ENCODE data around the gene USP54. TPM values are rescaled to one million over a fixed set of nuclear protein-coding genes. Genes with fewer than 3 reads are reported as not detected.

Gene USP54
- total RNA-seq, 5 donors from 2014 or later (not counting 1 experiment from before 2014, with no cell fraction given): 4.2 to 6.6 (median 5.5) TPM

DNA sequence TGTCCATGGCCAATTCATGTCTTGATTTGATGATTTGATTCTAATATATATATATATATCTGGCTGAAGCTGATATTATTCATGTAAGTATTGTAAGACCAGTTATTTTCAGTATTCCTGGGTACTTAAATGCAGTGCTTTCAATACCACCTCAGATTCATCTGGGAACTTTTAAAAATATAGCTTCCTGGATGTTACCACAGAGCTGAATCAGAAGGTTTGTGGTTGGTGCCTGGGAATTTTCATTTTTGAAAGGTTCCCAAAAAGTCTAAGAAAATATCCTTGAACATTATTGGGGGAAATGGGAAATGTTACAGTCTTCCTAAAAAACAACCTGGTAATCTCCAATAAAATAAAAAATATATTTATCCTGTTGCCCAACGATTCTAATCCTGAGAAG lies 84.7 kb downstream of the USP54 start:
- H3K4me1 ChIP-seq (ENCODE audit: control insufficient read depth in 1 of 2, extremely low read depth in 1 of 2, insufficient read depth in 2 of 2, low read length in 2 of 2): peaks cover under 1 to 4% of the 10 kb centered on the region in 2 experiments
- ChIA-PET POLR2A (interaction anchor here in 1 of 2 donors (0.6 kb wide), 1 partner anchor 219 kb away, joined by 3 read pairs; no protein-coding TSS in a partner anchor), CTCF (no interaction called here)
- no peaks in the 10 kb centered on the region for H3K9me3 ChIP-seq
- Mint-ChIP-seq H3K4me3 (no peak overlapping the region), H3K4me1 (peaks cover 7 to 16% (median 14%) of the 10 kb centered on the region in 3 donors), H3K36me3 (peaks cover 32% of the 10 kb centered on the region), H3K27me3 (no peaks in the 10 kb centered on the region), H3K9me3 (no peaks in the 10 kb centered on the region), H3K27ac (no peak overlapping the region)
- no peaks in the 10 kb centered on the region for H3K27me3 ChIP-seq (replicated peaks in 1 of 2; ENCODE audit: control insufficient read depth in 2 of 2, extremely low read depth in 1 of 2, insufficient read depth in 2 of 2, low read length in 1 of 2)
- peaks cover 0 to 19% of the 10 kb centered on the region in 2 donors for H3K36me3 ChIP-seq (ENCODE audit: control insufficient read depth in 2 of 2, extremely low read depth in 1 of 2, insufficient read depth in 1 of 2, low read length in 1 of 2)
- no peak for ATAC-seq (replicated peaks in 1 of 4)
- no peak for DNase-seq
- WGBS (ENCODE audit: insufficient coverage): no CpG with 5 or more reads among the region's 1 CpG
- no peak overlapping the region for H3K27ac ChIP-seq (ENCODE audit: low read length)
- no peak overlapping the region for H3K4me3 ChIP-seq (ENCODE audit: control insufficient read depth in 1 of 2, extremely low read depth in 1 of 2, low read length in 1 of 2)

DNA sequence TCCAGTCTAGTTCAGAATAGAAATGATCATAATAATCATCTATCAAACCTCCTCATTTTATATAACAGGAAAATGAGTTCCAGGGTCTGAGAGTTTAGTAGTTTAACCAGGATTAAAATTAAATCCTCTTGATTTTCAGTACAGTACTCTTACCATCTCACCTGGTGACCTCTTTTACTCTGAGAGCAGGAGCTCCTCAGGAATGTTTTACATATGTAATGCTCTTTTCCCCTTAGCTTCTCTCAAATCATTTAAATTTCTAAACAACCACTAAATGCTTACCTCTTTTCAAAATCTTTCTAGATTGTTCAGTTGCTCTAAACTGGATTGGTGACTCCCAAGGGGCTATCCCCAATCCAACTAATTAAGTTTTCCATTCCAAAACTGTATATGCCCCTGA lies 85.1 kb downstream of the USP54 start:
- Histone ChIP-seq H3K27ac (ENCODE audit: low read length) (no peak overlapping the region), H3K4me1 (ENCODE audit: control insufficient read depth in 1 of 2, extremely low read depth in 1 of 2, insufficient read depth in 2 of 2, low read length in 2 of 2) (peaks cover 4 to 5% of the 10 kb centered on the region in 2 experiments), H3K36me3 (ENCODE audit: control insufficient read depth in 2 of 2, extremely low read depth in 1 of 2, insufficient read depth in 1 of 2, low read length in 1 of 2) (peaks cover 0 to 19% of the 10 kb centered on the region in 2 donors), H3K4me3 (ENCODE audit: control insufficient read depth in 1 of 2, extremely low read depth in 1 of 2, low read length in 1 of 2) (no peak overlapping the region), H3K27me3 (replicated peaks in 1 of 2; ENCODE audit: control insufficient read depth in 2 of 2, extremely low read depth in 1 of 2, insufficient read depth in 2 of 2, low read length in 1 of 2) (no peaks in the 10 kb centered on the region), H3K9me3 (no peaks in the 10 kb centered on the region)
- ATAC-seq (replicated peaks in 1 of 4) (no peak), DNase-seq (no peak)
- Mint-ChIP-seq H3K4me3 (no peak overlapping the region), H3K36me3 (peaks cover 32% of the 10 kb centered on the region), H3K9me3 (no peaks in the 10 kb centered on the region), H3K4me1 (peaks cover 11 to 20% (median 18%) of the 10 kb centered on the region in 3 donors), H3K27me3 (no peaks in the 10 kb centered on the region), H3K27ac (no peak overlapping the region)
- CTCF ChIA-PET: no interaction called here
- POLR2A ChIA-PET: no interaction called here

DNA sequence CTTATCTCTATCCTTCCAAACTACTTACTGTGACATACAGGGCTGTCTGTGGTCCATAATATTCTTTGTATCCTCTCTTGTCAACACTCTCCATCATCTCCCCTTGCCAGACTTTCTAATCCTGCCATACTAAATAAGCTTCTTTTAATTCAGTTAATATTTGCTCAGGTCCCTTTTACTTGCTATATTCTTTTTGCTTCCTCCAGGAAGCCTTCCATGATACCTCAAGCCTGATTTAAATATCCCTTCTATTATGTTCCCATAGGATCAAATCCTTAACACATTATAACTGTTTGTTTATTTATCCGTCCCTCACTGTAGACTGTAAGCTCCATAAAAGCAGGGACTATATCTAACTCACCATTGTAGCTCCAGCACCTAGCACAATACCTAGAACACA lies 88.1 kb downstream of the USP54 start:
- DNase-seq (no peak), ATAC-seq (replicated peaks in 1 of 4) (no peak)
- H3K9me3 Mint-ChIP-seq: no peaks in the 10 kb centered on the region
- WGBS (ENCODE audit: insufficient coverage): no CpG with 5 or more reads among the region's 1 CpG
- peaks cover 32% of the 10 kb centered on the region for H3K36me3 Mint-ChIP-seq
- no peaks in the 10 kb centered on the region for H3K9me3 ChIP-seq
- H3K4me3 ChIP-seq (ENCODE audit: control insufficient read depth in 1 of 2, extremely low read depth in 1 of 2, low read length in 1 of 2): no peak overlapping the region
- CTCF ChIA-PET: no interaction called here
- POLR2A ChIA-PET: no interaction called here
- H3K4me3 Mint-ChIP-seq: no peak overlapping the region
- H3K27me3 ChIP-seq (replicated peaks in 1 of 2; ENCODE audit: control insufficient read depth in 2 of 2, extremely low read depth in 1 of 2, insufficient read depth in 2 of 2, low read length in 1 of 2): no peaks in the 10 kb centered on the region
- H3K36me3 ChIP-seq (ENCODE audit: control insufficient read depth in 2 of 2, extremely low read depth in 1 of 2, insufficient read depth in 1 of 2, low read length in 1 of 2): peaks cover 0 to 19% of the 10 kb centered on the region in 2 donors
- H3K27ac ChIP-seq (ENCODE audit: low read length): no peak overlapping the region
- peaks cover 0 to 5% of the 10 kb centered on the region in 2 experiments for H3K4me1 ChIP-seq (ENCODE audit: control insufficient read depth in 1 of 2, extremely low read depth in 1 of 2, insufficient read depth in 2 of 2, low read length in 2 of 2)
- H3K27ac Mint-ChIP-seq: no peak overlapping the region
- H3K4me1 Mint-ChIP-seq: peaks cover 16 to 26% (median 24%) of the 10 kb centered on the region in 3 donors
- no peaks in the 10 kb centered on the region for H3K27me3 Mint-ChIP-seq

DNA sequence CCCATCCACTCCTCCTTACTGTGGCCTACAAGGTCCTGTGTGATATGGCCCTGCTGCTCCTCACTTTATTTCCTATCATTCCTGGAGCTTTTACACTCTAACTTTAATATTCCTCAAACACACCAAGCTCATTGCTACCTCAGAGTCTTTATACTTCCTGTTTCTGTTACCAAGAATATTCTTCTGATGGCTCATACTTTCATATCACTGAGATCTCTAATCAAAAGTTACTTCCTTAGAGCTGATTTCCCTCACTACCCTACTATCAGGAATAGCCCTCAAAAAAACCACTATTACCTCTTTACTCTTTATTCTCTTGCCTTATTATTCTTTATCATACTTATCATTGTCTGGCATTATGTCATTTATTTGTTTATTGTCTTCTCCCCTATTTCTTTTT lies 89.5 kb downstream of the USP54 start:
- peaks cover 25 to 38% (median 36%) of the 10 kb centered on the region in 3 donors for H3K4me1 Mint-ChIP-seq
- Histone ChIP-seq H3K27ac (ENCODE audit: low read length) (peak overlapping the region; percentile 13), H3K27me3 (replicated peaks in 1 of 2; ENCODE audit: control insufficient read depth in 2 of 2, extremely low read depth in 1 of 2, insufficient read depth in 2 of 2, low read length in 1 of 2) (no peaks in the 10 kb centered on the region), H3K9me3 (no peaks in the 10 kb centered on the region), H3K36me3 (ENCODE audit: control insufficient read depth in 2 of 2, extremely low read depth in 1 of 2, insufficient read depth in 1 of 2, low read length in 1 of 2) (peaks cover 0 to 19% of the 10 kb centered on the region in 2 donors), H3K4me3 (ENCODE audit: control insufficient read depth in 1 of 2, extremely low read depth in 1 of 2, low read length in 1 of 2) (no peak overlapping the region), H3K4me1 (ENCODE audit: control insufficient read depth in 1 of 2, extremely low read depth in 1 of 2, insufficient read depth in 2 of 2, low read length in 2 of 2) (peaks cover 4 to 5% of the 10 kb centered on the region in 2 experiments)
- ChIA-PET POLR2A (no interaction called here), CTCF (no interaction called here)
- ATAC-seq (replicated peaks in 1 of 4) (peak in 2 of 4 experiments; percentile 32 to 33), DNase-seq (no peak)
- peak overlapping the region; percentile 64 to 78 for H3K27ac Mint-ChIP-seq
- H3K4me3 Mint-ChIP-seq: peak overlapping the region in 1 of 3 donors; percentile 45
- H3K9me3 Mint-ChIP-seq: no peaks in the 10 kb centered on the region
- peaks cover 32% of the 10 kb centered on the region for H3K36me3 Mint-ChIP-seq
- no peaks in the 10 kb centered on the region for H3K27me3 Mint-ChIP-seq

DNA sequence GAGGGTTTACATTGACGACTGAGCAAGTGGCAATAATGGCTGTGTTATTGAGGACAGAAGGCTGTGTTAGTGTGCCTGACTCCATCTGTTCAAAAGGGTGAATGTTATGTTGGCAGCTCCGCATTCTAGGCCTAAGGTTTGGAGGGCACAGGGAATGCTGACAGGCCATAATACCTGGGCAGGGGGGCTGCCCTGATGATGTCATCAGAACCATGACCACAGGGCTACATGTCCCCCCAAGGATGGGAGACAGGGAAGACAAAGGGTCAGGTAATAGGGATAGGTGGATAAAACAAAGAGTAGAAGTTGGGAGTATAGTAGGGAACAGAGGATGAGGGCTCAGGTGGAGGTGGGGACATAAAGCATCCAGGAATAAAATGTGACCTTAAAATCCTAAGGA lies 93.5 kb downstream of the USP54 start:
- no peak overlapping the region for H3K4me3 Mint-ChIP-seq
- Histone ChIP-seq H3K4me3 (ENCODE audit: control insufficient read depth in 1 of 2, extremely low read depth in 1 of 2, low read length in 1 of 2) (no peak overlapping the region), H3K36me3 (ENCODE audit: control insufficient read depth in 2 of 2, extremely low read depth in 1 of 2, insufficient read depth in 1 of 2, low read length in 1 of 2) (no peaks in the 10 kb centered on the region), H3K4me1 (ENCODE audit: control insufficient read depth in 1 of 2, extremely low read depth in 1 of 2, insufficient read depth in 2 of 2, low read length in 2 of 2) (peaks cover 17 to 30% of the 10 kb centered on the region in 2 experiments), H3K27me3 (replicated peaks in 1 of 2; ENCODE audit: control insufficient read depth in 2 of 2, extremely low read depth in 1 of 2, insufficient read depth in 2 of 2, low read length in 1 of 2) (no peaks in the 10 kb centered on the region), H3K27ac (ENCODE audit: low read length) (no peak overlapping the region), H3K9me3 (no peaks in the 10 kb centered on the region)
- peaks cover 5% of the 10 kb centered on the region for H3K36me3 Mint-ChIP-seq
- H3K27ac Mint-ChIP-seq: peak overlapping the region in 1 of 2 donors; percentile 54
- ChIA-PET CTCF (no interaction called here), POLR2A (no interaction called here)
- no peak for DNase-seq
- no peaks in the 10 kb centered on the region for H3K9me3 Mint-ChIP-seq
- peaks cover 57 to 65% (median 62%) of the 10 kb centered on the region in 3 donors for H3K4me1 Mint-ChIP-seq
- WGBS (ENCODE audit: insufficient coverage): 91% methylated on average over 2 of the region's 2 CpGs
- ATAC-seq (replicated peaks in 1 of 4): no peak
- H3K27me3 Mint-ChIP-seq: no peaks in the 10 kb centered on the region

DNA sequence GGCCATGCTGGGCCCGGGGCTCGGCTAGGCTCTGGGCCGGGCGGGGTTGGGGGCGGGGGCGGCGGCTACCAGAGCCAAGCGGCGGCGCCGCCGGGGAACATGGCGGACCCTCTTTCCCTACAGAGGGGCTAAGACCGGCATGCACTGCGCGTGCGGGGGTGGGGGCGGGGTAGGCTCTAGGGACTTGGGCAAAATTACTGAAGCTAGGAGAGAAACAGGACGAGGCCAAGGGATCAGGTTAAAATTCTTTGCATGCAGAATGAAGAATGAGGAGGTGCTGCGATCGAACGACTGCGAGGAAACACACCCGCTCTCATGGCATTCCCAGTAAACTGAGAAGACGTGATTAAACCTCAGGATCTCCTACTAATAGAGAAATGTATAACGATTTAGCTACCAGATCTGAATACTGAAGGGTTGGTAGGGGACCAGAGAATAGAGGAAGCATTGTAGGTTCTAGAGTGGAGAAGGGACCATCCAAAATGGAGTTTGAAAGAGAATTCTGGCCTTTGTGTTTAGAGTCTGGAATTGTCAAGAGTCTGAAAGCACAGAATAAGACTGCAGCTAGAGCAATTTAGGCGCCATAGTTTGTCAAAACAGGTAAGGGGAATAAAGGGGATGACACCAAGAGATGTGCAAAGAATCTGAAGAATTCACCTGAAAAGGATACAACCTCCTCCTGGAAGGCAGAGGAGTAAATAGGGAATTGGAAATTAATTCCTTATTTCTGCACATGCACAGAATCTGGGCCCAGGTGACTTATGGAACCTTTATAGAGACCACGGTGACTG lies 95.1 kb downstream of the USP54 start, which contains the start of gene PPP3CB:
Gene PPP3CB (minus strand): TSS at position 141 of the 791 bp plus-strand sequence. CDS start 135 bp downstream, at position 6.
- peak within 1 kb of the TSS; percentile 68 to 98 for H3K4me3 ChIP-seq (ENCODE audit: control insufficient read depth in 1 of 2, extremely low read depth in 1 of 2, low read length in 1 of 2)
- Mint-ChIP-seq H3K27me3 (no peaks in the 10 kb centered on the region), H3K36me3 (peaks cover 3% of the 10 kb centered on the region), H3K27ac (peak within 1 kb of the TSS; percentile 98 to 99), H3K9me3 (no peaks in the 10 kb centered on the region), H3K4me1 (peaks cover 56 to 61% (median 57%) of the 10 kb centered on the region in 3 donors), H3K4me3 (peak within 1 kb of the TSS; percentile 76 to 97 (median 97))
- CTCF ChIA-PET: interaction anchor here (0.6 to 1.5 kb wide), 5 partner anchors 17 to 495 kb away, joined by 3 to 9 read pairs (median 6); no protein-coding TSS in a partner anchor
- DNase-seq: peak in 34 of 35 experiments; percentile 74 to 96 (median 90)
- no peaks in the 10 kb centered on the region for H3K27me3 ChIP-seq (replicated peaks in 1 of 2; ENCODE audit: control insufficient read depth in 2 of 2, extremely low read depth in 1 of 2, insufficient read depth in 2 of 2, low read length in 1 of 2)
- no peaks in the 10 kb centered on the region for H3K9me3 ChIP-seq
- WGBS (ENCODE audit: insufficient coverage): 0% methylated on average over 7 of the region's 28 CpGs
- peaks cover 12 to 32% of the 10 kb centered on the region in 2 experiments for H3K4me1 ChIP-seq (ENCODE audit: control insufficient read depth in 1 of 2, extremely low read depth in 1 of 2, insufficient read depth in 2 of 2, low read length in 2 of 2)
- no peaks in the 10 kb centered on the region for H3K36me3 ChIP-seq (ENCODE audit: control insufficient read depth in 2 of 2, extremely low read depth in 1 of 2, insufficient read depth in 1 of 2, low read length in 1 of 2)
- POLR2A ChIA-PET: interaction anchor here (0.6 to 1.1 kb wide), 6 partner anchors 18 to 1737 kb away, joined by 3 to 8 read pairs (median 4); no protein-coding TSS in a partner anchor
- ATAC-seq (replicated peaks in 1 of 4): peak; percentile 79 to 87 (median 84)
- H3K27ac ChIP-seq (ENCODE audit: low read length): peak within 1 kb of the TSS; percentile 89

Data from T-cell (primary cell).